ENCODE results near the gene LITAF. TPM values are rescaled to one million over a fixed set of nuclear protein-coding genes. Genes with fewer than 3 reads are reported as not detected.
"Not testable (repeated sequence)": the region's sequence is repeated elsewhere in the genome, so short reads cannot be mapped to it uniquely, and the experiment has no call there.

Gene LITAF
- total RNA-seq, 1 experiment from 2014 or later, result 50.5 TPM

DNA sequence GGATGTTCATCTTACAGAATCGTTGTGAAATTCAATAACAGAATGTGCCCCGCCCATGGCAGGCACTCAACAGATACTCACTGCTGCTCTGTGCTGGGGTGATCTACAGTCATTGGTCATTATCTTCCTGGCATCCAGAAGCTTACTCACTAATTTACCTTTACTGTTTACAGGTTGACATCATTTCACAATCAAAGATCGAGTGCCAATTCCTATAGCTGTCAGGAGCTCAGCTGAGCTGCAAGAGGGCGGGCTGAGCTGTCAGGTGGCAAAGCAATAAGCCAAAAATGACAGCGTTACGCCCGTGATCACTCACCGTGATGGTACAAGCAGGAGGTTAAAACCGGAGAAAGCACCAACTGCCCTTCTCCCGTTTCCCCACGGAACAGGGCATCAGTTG lies 51.2 kb downstream of the LITAF start:
- DNase-seq (ENCODE audit: low spot score), result no peak
- in situ Hi-C loops (cut with HindIII; ENCODE audit: low sequenced_read_pairs), result no loop called here

DNA sequence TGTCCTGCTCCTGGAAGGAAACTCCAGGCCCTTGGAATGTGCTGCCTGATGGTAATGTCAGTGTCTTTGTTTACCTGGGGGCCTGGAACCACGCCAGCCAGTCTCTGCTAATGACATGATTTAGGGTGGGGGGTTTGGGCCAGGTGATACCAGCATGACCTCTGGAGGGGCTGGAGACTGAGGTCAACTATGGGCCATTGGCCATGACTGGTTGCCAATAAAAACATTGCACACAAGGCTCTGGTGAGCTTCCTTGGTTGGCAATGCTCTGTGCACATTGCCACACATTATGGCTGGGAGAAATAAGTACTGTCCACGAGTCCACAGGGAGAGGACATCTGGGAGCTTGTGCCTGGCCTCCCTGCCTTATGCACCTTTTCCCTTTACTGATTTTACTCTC lies 52.5 kb downstream of the LITAF start:
- no peak for DNase-seq (ENCODE audit: low spot score)
- in situ Hi-C loops (cut with HindIII; ENCODE audit: low sequenced_read_pairs), result no loop called here

- in situ Hi-C loops (cut with HindIII; ENCODE audit: low sequenced_read_pairs), result no loop called here
- no peak for DNase-seq (ENCODE audit: low spot score)
Observed at GRCh38 chr16:11533588-11533987, 53.1 kb downstream of the LITAF start.

GRCh38 chr16:11530171-11530940 lies 56.4 kb downstream of the LITAF start:
- no peak for DNase-seq (ENCODE audit: low spot score)
- in situ Hi-C loops (cut with HindIII; ENCODE audit: low sequenced_read_pairs), result no loop called here

DNA sequence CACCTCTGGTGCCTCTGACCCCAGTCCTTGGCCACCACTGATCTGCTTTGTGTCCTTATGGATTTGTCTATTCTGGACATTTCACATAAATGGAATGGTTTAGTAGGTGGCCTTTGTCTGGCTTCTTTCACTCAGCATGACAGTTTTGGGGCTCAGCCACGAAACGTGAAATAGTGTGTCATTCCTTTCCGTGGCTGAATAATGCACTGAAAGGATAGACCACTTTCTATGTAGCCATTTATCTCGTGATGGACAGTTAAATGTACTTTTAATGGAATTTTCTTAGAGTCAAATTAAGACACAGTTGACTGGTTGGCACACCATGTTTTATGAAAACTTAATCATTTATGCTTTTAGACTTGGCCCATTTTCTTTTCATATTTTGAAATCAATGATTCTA lies 57.4 kb downstream of the LITAF start:
- in situ Hi-C loops (cut with HindIII; ENCODE audit: low sequenced_read_pairs), result no loop called here
- DNase-seq (ENCODE audit: low spot score), result no peak

DNA sequence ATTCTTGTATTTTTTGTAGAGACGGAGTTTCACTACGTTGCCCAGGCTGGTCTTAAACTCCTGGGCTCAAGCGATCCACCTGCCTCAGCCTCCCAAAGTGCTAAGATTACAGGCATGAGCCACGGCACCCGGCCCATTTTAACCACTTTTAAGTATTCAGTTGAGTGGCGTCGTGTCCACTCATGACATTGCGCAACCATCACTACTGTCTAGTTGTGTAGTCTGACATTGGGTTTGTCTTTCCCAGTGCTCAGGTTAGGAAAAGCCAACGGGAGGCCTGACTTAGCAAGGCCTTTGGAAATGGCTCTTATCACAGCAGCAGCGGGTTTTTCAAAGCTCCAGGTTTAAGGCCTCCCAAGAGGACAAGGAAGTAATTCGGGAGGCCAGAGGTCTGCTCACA lies 58.7 kb downstream of the LITAF start:
- in situ Hi-C loops (cut with HindIII; ENCODE audit: low sequenced_read_pairs), result no loop called here
- no peak for DNase-seq (ENCODE audit: low spot score)

GRCh38 chr16:11526655-11527350 lies 59.9 kb downstream of the LITAF start:
- DNase-seq (ENCODE audit: low spot score), result no peak
- in situ Hi-C loops (cut with HindIII; ENCODE audit: low sequenced_read_pairs), result no loop called here

DNA sequence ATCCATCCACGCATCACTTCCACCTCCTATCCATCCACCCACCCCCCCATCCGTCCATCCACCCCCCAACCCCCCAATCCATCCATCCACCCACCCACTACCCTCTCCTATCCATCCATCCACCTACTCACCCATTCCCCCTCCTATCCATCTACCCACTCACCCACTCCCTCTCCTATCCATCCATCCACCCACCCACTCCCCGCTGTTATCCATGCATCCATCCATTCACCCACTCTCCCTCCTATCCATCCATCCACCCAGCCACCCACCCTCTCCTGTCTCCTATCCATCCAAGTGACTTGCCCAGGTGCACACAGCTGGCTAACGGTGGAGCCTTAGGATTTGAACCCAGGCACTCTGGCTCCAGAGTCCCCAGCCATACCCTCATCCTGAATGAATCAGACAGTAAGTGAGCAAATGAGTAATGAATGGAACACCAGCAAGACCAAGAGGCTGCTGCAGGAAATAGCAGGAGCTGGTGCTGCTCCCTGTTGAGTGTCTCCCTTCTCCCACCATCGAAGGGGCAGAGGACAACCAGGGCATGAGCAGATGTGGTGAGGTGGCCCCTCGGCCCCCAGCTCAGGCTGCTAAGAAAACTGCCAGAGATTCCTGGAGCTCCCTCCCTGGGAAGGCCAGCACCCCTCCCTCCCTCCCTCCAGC lies 62.5 kb downstream of the LITAF start:
- no peak for DNase-seq (ENCODE audit: low spot score)
- in situ Hi-C loops (cut with HindIII; ENCODE audit: low sequenced_read_pairs), result no loop called here

DNA sequence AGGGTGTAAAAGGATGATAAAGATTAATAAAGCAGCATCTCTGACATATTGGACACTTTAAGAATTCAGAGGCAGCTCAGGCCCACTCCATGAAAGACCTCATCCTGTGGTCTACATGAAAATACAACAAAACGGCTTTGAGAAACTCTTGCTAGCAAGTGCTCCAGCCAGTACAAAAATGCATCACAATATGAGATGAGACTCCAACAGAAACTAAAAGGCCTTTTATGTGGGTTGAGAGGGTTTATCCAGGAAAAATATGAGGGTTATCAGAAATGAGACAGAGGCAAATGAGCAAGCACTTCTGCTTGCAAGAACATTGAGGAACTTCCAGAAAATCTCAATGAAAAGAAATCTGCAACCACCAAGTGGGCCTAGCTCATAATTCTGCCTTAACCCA lies 65.7 kb downstream of the LITAF start:
- no peak for DNase-seq (ENCODE audit: low spot score)
- in situ Hi-C loops (cut with HindIII; ENCODE audit: low sequenced_read_pairs), result no loop called here

GRCh38 chr16:11520442-11520841 lies 66.3 kb downstream of the LITAF start:
- DNase-seq (ENCODE audit: low spot score), result no peak
- in situ Hi-C loops (cut with HindIII; ENCODE audit: low sequenced_read_pairs), result no loop called here

DNA sequence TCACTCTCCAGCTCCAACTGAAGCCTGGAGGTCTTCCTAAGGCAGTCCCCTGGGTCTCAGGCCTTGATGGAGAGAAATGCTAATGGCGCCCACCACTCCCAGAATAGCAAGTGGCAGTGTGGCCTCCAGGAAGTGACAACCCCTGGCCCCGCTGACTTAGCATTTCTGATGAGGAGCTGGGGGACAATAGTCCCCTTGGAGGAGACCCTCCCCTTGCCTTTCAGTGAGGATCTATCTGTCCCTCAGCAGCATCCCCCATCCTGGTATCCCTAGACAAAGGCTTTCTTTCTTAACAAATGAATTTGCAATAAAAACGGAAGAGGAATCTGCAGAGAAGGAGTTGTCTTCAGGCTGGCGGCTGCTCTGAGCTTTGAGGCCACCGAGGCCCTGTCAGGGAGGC lies 68.8 kb downstream of the LITAF start:
- in situ Hi-C loops (cut with HindIII; ENCODE audit: low sequenced_read_pairs), result no loop called here
- no peak for DNase-seq (ENCODE audit: low spot score)

DNA sequence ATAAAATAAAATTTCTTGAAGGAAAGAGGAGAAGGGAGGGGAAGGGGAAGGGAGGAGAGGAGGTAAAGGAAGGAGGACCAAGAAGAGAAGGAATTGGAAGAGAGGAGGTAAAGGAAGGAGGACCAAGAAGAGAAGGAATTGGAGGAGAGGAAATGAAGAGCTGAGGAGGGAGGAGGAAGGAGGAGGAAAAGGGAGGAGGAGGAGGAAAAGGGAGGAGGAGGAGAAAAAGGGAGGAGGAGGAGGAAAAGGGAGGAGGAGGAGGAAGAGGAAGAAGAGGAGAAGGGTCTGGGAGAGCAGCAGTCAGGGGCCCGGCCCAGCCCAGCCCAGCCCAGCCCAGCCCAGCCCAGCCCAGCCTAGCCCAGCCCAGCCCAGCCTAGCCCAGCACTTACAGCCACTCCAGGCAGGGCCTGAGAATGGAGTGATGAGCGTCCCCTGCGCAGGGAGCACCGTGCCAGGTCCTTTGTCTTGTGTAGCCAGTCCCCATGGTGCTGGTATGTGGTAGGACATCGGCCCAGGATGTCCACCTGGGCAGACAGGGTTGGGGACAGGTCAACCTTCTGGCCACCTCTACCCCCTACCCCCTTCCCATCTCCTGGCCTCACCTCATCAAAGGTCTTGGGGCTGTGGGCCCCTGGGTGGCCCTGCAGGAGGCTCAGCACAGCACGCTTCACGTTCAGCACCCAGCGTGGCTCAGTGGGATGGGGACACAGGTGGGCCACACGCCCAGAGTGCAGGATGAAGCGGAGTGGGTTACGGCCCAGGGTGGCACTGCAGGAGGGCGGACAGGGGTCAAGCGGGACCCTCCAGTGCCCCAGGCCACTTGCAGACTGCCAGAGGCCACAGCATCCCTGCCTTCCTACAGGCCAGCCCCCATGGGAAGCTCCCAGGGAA lies 70.9 kb downstream of the LITAF start:
- in situ Hi-C loops (cut with HindIII; ENCODE audit: low sequenced_read_pairs), result no loop called here
- no peak for DNase-seq (ENCODE audit: low spot score)

- in situ Hi-C loops (cut with HindIII; ENCODE audit: low sequenced_read_pairs), result no loop called here
- DNase-seq (ENCODE audit: low spot score), result no peak
Observed at GRCh38 chr16:11514283-11514682, 72.4 kb downstream of the LITAF start.

DNA sequence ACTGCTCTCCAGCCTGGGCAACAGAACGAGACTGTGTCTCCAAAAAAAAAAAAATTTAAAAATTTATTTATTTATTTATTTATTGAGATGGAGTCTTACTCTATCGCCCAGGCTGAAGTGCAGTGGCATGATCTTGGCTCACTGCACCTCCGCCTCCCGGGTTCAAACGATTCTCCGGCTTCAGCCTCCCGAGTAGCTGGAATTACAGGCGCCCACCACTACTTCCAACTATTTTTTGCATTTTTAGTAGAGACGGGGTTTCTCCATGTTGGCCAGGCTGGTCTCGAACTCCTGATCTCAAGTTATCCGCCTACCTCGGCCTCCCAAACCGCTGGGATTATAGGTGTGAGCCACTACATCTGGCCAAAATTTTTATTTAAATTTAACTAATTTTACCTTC lies 73.4 kb downstream of the LITAF start:
- DNase-seq (ENCODE audit: low spot score); in situ Hi-C loops (cut with HindIII; ENCODE audit: low sequenced_read_pairs): not testable (repeated sequence)

GRCh38 chr16:11511801-11512200 lies 74.9 kb downstream of the LITAF start:
- DNase-seq (ENCODE audit: low spot score), result no peak
- in situ Hi-C loops (cut with HindIII; ENCODE audit: low sequenced_read_pairs), result no loop called here

DNA sequence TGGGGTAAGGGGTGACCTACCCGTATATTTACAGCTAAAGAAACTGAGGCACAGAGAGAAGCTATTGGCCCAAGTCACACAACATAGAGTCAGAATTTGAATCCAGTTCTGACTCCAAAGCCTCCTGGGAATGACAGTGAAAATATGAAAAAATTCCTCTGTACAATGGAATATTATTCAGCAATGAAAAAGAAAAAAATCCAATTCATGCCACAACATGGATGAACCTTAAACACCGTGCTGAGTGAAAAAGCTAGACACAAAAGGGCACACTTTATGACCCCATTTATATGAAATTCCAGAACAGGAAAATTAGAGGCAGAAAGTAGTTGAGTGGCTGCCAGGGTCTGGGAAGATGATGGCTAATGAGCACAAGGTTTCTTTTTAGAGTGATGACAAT lies 75.4 kb downstream of the LITAF start:
- DNase-seq (ENCODE audit: low spot score), result no peak
- in situ Hi-C loops (cut with HindIII; ENCODE audit: low sequenced_read_pairs), result no loop called here

- in situ Hi-C loops (cut with HindIII; ENCODE audit: low sequenced_read_pairs), result no loop called here
- DNase-seq (ENCODE audit: low spot score), result peak; percentile 72
Observed at GRCh38 chr16:11510178-11510973, 76.3 kb downstream of the LITAF start.

DNA sequence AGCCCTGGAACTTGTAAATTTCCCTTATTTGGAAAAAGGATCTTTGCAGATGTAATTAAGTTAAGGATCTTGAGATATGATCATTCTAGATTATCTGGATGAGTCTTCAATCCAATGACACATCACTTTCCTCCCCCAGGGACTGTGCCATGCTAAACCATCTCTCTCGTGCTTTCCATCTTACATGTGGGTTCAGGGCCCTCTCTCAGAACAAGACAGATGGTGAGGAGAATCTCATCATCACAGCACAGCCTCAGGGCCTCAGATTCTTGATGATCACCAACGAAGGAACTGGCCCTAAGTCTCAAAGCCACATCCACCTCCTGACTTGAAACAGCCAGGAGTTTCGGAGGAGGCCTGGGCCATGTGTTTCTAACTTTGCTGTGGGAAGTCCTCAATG lies 78.7 kb downstream of the LITAF start:
- no peak for DNase-seq (ENCODE audit: low spot score)
- in situ Hi-C loops (cut with HindIII; ENCODE audit: low sequenced_read_pairs), result no loop called here

GRCh38 chr16:11507350-11507749 lies 79.4 kb downstream of the LITAF start:
- no peak for DNase-seq (ENCODE audit: low spot score)
- in situ Hi-C loops (cut with HindIII; ENCODE audit: low sequenced_read_pairs), result no loop called here

Measured in G401 (cell line).